ENCODE measurements around the gene SERGEF.

The SERGEF gene

DNA sequence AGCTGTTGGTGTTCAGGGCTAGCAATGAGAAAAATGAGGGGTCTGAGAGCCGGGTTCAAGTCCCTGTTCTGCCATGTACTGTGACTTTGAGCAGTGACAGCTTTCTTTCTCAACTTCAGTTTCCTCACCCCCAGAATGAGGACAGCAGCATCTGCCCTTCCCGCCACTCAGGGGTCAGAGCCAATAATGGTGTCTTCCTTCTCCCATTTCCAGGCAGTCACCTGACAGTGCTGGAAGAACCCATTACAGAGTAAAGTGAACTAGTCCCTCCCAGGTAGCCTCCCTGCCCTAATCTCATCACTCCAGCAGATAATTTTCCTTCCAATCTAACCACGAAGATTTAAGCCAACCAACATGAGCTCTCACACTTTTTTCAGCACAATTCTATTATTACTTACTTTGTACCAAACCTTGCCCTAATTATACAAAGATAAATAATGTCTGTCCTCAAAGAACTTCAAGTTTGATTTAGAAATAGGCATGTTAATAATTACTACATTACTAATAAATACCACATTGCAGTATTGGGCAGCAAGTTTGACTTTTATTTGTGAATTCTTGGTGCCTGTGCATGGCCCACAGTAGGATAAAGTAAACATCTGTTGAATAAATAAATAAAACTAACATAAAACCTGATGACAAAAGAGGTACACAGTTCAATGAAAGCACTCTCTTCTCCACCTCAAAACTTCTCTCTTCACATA, 61.0 kb downstream of the SERGEF start:
- DNase-seq (ENCODE audit: low read depth): no peak

GRCh38 chr11:17950644-17951043, 62.2 kb downstream of the SERGEF start:
- no peak for DNase-seq (ENCODE audit: low read depth)

DNA sequence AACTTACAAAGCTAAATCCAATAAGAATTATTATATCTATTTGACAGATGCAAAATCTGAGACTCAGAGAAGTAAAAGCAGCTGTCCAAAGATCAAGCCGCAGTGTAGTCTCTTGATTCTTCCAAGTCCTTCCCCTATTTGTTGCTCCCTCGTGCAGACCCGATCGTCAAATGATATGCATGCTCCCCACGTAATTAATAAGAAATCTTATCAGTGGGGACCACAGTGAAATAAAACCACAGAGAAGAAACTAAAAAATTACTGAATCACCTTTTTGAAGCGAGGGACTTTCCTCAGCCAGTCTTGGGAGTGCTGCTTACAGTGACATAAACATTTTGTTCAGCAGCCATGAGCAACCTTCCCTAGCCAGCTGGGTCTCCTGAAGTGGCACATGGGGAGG, 64.6 kb downstream of the SERGEF start:
- DNase-seq (ENCODE audit: low read depth): no peak

GRCh38 chr11:17939542-17939941, 73.3 kb downstream of the SERGEF start:
- no peak for DNase-seq (ENCODE audit: low read depth)

GRCh38 chr11:17936790-17937189, 76.1 kb downstream of the SERGEF start:
- no peak for DNase-seq (ENCODE audit: low read depth)

GRCh38 chr11:17934194-17934593, 78.7 kb downstream of the SERGEF start:
- no peak for DNase-seq (ENCODE audit: low read depth)

DNA sequence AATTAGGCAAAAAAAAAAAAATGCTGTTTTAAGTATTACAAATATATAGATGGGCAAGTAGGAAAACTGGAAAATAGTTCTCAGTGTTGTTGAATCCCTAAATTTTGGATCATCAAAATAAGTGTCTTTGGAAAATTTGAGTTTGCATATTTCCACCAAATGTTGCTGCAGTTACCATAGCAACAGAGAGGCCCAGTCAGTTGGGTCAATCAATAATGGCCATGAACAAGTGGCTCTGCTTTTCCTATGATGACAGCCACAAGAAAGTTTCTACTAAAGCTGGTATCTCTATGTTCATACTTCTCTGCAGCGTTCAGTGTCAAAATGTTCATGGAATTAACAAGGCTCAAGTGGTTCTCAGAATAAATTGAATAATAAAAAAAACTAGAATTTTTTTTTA, 79.1 kb downstream of the SERGEF start:
- no peak for DNase-seq (ENCODE audit: low read depth)

DNA sequence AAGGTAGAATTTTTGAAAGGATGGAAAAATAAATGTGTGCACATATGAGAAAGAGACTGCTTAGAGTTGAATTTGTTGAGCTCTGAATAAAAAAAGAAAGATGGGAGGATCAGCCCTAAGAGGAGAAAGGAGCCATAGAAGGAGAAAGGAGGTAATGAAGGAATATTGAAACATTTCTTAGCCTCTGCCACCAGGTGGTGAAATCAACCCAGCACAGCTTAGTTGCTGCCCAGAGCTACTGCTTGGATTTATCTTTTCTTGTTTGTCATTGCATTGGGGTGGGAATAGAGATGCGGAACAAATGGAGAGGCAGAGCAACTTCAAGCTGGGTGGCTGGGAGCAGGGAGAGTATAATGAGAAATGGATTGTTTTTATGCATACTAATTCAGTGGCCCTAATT, 80.4 kb downstream of the SERGEF start:
- DNase-seq (ENCODE audit: low read depth): no peak

GRCh38 chr11:17931595-17931994, 81.3 kb downstream of the SERGEF start:
- DNase-seq (ENCODE audit: low read depth): no peak

DNA sequence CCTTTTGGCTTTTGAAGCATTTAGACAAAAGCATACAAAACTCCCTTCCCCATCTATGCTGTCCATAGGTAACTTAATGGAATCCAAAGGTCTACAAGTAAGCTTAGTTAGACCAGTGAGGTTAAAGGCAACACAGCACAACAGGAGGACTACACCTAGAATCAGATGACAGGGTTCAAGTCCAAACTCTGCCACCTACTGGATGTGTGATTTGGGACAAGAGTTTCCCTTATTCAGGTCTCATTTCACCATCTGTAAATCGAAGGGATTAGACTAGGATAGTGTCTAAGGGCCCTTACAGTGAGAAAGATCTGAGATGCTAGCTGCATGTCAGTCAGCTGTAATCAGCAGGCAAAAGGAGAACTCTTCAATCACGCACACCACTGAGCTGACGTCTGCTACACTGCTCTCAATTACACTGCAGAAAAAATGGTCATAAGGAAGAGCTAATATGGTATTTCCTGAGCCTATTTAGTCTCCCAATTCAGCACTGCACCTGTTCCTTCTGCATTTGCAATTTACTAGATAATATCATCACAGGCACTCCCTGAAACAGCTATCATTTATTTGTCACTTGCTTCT, 82.2 kb downstream of the SERGEF start:
- no peak for DNase-seq (ENCODE audit: low read depth)

GRCh38 chr11:17929171-17929570, 83.7 kb downstream of the SERGEF start:
- no peak for DNase-seq (ENCODE audit: low read depth)

DNA sequence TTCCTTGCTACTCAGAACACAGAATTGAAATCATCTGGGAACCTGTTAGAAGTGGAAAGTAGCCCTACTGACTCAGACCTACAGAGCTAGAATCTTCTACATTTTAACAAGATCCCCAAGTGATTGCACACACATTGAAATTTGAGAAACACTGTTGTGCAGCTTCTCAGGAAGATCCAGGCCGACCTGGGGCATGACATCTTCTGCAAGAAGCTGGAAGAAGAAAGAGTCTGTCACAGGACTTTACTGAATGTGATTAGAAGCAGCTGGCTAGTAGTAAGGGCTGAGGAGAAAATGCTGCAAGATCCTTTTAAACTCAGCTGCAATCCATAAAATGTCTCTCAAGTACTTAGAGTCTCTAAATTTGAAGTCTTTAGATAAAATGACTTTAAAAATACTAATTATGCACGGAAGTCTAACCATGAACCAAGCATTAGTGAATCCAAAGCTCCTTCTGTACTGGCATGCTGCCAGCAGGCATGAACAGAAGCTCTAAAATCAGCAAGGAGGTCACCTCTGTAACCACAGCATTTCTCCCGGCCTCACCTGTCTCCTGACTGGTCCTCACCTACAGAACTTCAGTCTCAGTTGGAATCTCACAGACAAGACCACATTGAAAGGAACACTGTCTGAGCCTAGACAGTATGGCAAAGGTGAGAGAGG, 85.0 kb downstream of the SERGEF start:
- no peak for DNase-seq (ENCODE audit: low read depth)

DNA sequence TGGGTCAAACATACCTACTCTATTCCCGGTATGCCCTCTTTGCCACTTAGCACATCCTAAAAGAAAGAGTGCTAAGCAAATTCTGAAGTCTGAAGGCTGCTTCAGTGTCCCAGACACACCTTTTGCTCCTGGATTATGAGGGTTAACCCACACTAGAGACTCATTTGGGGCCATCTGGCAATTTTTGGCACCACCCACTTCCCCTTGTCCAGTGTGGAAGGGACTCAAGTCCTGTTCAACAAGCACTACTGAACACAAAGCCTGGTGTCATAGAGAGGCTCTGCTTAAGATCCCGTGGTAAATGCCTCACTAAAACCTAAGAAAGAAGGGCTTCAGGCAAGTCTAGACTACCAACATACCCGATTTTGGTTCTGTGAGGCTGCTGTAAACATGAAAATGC, 85.8 kb downstream of the SERGEF start:
- DNase-seq (ENCODE audit: low read depth): no peak

DNA sequence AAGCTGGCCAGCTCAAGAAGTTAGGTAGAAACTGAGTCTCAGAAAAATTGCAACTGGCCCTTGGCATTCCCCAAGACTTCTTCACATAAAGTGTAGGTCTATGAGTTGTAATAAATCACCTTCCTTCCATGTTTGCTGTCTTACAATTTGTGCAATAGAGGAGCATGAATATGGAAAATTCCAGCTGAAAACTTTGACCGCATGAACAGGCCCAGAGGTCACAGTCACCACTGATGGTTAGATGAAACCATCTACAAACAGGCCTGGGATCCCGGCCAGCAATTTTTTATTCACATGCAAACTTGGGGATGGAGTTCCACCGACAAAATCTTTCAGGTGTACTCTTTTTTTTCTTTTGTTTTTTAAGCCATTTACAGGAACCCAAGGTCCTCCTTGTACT, 88.1 kb downstream of the SERGEF start:
- DNase-seq (ENCODE audit: low read depth): no peak

DNA sequence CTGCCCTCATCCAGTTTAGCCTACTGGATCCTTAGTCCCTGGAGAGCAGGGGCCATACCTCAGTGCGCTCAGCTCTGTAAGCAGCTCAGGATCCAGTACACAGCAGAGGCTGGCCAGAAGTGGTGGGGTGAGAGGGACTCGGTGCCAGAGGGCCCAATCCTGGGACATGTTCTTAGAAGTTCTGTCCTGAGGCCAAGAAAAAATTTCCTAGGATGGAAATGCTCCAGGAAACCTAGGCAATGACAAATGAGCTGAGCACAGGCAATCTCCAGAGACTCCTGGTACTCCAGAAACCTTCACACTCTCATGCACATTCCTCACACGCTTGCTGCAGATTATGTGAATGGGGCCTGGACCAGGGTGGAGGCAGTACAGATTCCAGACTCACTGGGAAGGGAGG, 89.6 kb downstream of the SERGEF start:
- no peak for DNase-seq (ENCODE audit: low read depth)

- DNase-seq (ENCODE audit: low read depth): no peak
These were observed 90.4 kb downstream of the SERGEF start for GRCh38 chr11:17922416-17922788.

DNA sequence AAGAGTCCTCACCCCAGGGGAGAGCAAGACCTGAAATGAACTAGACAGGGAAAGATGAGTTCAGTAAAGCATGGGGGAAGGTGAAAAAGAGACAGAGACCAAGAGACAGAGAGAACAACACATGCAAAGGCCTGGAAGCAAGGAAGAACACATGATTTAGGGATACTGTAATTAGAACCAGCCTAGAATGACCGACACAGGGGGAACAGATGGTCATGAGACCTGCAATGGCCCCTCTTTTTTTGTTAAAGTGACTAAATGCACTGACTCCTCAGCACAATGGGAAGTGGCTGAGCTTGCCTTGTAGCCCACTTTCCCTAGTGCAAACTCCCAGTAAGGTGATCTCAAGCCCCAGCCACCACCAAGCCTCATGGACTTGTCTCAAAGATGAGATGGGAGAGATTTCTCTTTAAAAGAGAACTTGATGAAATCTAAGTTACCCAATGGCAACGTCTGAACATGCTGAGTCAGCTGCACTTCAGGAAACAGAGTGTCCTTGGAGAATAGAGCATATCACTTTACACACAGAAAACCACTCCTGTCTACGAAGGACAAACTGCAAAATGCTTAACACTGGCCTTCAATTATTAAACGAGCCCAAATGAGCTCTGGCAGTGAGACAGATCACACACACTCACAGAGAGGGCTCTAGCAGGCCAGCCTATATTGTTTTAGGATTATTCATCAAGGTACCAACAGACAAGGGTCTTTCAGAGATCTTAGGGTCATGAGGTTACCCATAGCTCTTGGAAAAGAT, 91.0 kb downstream of the SERGEF start:
- DNase-seq (ENCODE audit: low read depth): no peak

DNA sequence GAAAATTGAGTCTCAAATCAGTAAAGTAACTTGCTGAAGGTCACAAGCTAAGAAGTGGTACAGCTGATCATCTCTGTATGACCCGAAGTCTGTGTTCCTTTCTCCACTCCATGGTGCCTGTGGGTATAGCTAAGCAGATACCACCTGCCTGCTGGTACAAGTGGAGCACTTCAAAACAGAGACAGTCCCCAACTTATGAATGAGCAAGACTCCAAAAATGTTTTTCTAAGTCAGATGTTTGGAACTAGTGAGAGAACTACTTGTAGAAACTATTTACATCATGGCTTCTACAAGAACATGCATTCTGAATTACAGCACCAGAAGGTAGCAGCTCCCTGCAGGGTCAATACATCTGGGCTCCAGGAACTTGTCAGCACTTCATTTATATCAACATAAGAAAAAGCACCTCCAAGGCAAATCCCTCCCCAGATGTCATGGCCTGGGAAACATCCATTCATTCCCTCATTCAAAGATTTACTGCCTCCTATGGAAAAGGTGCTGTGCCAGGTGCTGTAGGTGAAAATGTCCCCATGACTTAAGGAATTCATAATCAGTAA, 94.7 kb downstream of the SERGEF start:
- no peak for DNase-seq (ENCODE audit: low read depth)

DNA sequence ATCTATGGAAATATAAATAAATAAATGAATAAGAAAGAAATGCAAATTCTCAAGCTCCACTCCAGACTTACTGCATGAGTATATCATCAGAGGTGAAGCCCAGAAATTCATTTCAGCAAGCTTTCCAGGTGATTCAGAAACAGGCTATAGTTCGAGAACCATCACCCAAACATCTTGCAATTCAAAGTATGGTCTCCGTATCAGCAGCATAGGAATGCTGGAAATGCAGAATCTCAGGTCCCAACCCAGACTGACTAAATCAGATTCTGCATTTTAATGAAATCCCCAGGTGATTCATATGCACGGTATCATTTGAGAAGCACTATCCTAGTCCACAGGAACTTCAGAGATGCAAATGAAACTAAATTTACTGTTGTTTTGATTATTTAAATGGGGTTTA, 95.3 kb downstream of the SERGEF start:
- DNase-seq (ENCODE audit: low read depth): no peak

DNA sequence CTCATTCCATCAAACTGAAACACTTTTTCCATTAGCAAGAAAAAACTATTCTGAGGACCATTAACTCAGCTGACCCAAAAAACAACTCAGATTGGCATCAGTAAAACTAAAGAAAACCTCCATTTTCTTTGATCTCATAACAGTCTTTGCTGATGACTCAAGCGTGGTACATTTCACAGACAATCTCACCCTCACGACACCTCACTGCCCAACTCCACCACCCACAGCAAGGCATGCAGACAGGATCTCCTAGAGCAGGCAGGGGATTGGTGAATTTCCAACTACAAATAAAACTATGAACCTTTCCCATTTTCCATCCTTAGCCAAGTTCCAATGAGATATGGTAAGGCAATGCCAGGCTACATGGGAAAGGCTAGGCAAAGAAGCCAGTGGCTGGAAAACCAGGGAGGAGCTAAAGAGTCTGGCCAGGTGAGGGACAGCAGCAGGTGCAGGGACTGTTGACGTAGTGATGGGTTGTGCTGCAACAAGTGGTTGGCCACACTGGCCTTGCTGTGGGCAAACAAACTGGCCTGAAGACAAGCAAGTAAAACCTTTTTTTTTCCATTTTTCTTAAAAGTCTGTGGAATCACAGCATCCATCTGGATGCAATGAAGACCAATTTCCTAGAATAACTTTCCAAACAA, 97.2 kb downstream of the SERGEF start:
- no peak for DNase-seq (ENCODE audit: low read depth)

DNA sequence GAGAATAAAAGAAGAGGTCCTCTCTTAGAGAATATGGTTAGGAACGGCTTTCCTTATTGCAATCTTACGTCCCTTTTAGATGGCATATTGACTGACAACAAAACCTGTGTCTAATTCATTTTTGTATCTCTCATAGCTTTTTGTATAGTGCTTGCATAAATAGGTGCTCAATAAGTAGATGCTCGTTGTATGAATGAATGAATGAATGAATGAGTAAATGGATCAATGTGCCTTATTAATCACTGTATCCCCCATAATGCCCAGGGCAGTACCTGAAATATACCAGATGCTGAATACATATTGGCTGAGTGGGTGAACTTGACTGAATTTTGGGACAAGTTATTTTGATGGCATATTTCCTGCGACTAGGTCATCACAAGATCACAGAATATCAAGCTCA, 97.9 kb downstream of the SERGEF start:
- no peak for DNase-seq (ENCODE audit: low read depth)

- no peak for DNase-seq (ENCODE audit: low read depth)
These were observed 105.8 kb downstream of the SERGEF start for GRCh38 chr11:17907046-17907445.
